Calu3 (cell line): ENCODE measurements around the gene ZSCAN21. TPM values are rescaled to one million over a fixed set of nuclear protein-coding genes. Genes with fewer than 3 reads are reported as not detected.

Experiments used
- BruUV-seq: library from RNA; stranded (reverse); fragments of 400-500 nt; replicated peaks from 2 replicates; lab custom pipeline; 2021; lab: Mats Ljungman, UMichigan
- CTCF ChIA-PET: fragments of 300-600 bp; sonication (Branson Sonifier 250); formaldehyde crosslinking; loops from one replicate; lab custom pipeline; 2022; ENCODE audit warnings: antibody characterized with exemption; lab: Charles Lee
- DNase-seq: peaks from one replicate; pipeline ENCODE4 v3.0.0; 2022
- H3K27ac Mint-ChIP-seq: one replicate; pipeline ENCODE4 v1.8.0; 2022; ENCODE audit warnings: mixed read lengths; ENCODE audit not compliant: unreplicated experiment
- H3K27me3 Mint-ChIP-seq: one replicate; pipeline ENCODE4 v1.8.0; 2022; ENCODE audit warnings: mixed read lengths; ENCODE audit not compliant: unreplicated experiment
- H3K36me3 Mint-ChIP-seq: one replicate; pipeline ENCODE4 v1.8.0; 2022; ENCODE audit warnings: mild to moderate bottlenecking, moderate library complexity, mixed read lengths; ENCODE audit not compliant: insufficient read depth, unreplicated experiment
- H3K4me1 Mint-ChIP-seq: one replicate; pipeline ENCODE4 v1.8.0; 2022; ENCODE audit warnings: mild to moderate bottlenecking, low read depth, mixed read lengths; ENCODE audit not compliant: unreplicated experiment
- H3K4me3 Mint-ChIP-seq: one replicate; pipeline ENCODE4 v1.8.0; 2022; ENCODE audit warnings: mild to moderate bottlenecking, low read depth, moderate library complexity, mixed read lengths; ENCODE audit not compliant: unreplicated experiment
- H3K9me3 Mint-ChIP-seq: one replicate; pipeline ENCODE4 v1.8.0; 2022; ENCODE audit warnings: low read depth, mixed read lengths; ENCODE audit not compliant: unreplicated experiment
- intact Hi-C: fragments of 100-400 bp; cut with micrococcal nuclease; formaldehyde crosslinking; loops from one replicate; pipeline ENCODE4 v1.10.0; 2022; ENCODE audit not compliant: unreplicated experiment
- total RNA-seq: library from RNA; stranded (reverse); gene quantifications from 2 replicates; pipeline ENCODE4 v1.2.3, GENCODE V29; 2022
- TF ChIP-seq, protein P1 (sequence below): fragments of 200-600 bp; IDR thresholded peaks from one replicate; pipeline ENCODE4 v1.8.0; 2022; ENCODE audit warnings: antibody characterized with exemption; ENCODE audit not compliant: unreplicated experiment

Gene ZSCAN21
- total RNA-seq, 1 experiment from 2014 or later, result 5.5 TPM

GRCh38 chr7:100013328-100013676, 36.3 kb upstream of the ZSCAN21 start:
- TF ChIP-seq, protein P1, sequence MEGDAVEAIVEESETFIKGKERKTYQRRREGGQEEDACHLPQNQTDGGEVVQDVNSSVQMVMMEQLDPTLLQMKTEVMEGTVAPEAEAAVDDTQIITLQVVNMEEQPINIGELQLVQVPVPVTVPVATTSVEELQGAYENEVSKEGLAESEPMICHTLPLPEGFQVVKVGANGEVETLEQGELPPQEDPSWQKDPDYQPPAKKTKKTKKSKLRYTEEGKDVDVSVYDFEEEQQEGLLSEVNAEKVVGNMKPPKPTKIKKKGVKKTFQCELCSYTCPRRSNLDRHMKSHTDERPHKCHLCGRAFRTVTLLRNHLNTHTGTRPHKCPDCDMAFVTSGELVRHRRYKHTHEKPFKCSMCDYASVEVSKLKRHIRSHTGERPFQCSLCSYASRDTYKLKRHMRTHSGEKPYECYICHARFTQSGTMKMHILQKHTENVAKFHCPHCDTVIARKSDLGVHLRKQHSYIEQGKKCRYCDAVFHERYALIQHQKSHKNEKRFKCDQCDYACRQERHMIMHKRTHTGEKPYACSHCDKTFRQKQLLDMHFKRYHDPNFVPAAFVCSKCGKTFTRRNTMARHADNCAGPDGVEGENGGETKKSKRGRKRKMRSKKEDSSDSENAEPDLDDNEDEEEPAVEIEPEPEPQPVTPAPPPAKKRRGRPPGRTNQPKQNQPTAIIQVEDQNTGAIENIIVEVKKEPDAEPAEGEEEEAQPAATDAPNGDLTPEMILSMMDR, result no peak
- Mint-ChIP-seq H3K36me3 (peaks cover 26% of the 10 kb centered on the region), H3K27me3 (no peaks in the 10 kb centered on the region), H3K9me3 (no peaks in the 10 kb centered on the region), H3K4me3 (no peak overlapping the region), H3K4me1 (peaks cover 6% of the 10 kb centered on the region), H3K27ac (no peak overlapping the region)
- no peak for DNase-seq
- CTCF ChIA-PET, result no interaction called here
- BruUV-seq, result no TSS peak
- intact Hi-C loops, result no loop called here

DNA sequence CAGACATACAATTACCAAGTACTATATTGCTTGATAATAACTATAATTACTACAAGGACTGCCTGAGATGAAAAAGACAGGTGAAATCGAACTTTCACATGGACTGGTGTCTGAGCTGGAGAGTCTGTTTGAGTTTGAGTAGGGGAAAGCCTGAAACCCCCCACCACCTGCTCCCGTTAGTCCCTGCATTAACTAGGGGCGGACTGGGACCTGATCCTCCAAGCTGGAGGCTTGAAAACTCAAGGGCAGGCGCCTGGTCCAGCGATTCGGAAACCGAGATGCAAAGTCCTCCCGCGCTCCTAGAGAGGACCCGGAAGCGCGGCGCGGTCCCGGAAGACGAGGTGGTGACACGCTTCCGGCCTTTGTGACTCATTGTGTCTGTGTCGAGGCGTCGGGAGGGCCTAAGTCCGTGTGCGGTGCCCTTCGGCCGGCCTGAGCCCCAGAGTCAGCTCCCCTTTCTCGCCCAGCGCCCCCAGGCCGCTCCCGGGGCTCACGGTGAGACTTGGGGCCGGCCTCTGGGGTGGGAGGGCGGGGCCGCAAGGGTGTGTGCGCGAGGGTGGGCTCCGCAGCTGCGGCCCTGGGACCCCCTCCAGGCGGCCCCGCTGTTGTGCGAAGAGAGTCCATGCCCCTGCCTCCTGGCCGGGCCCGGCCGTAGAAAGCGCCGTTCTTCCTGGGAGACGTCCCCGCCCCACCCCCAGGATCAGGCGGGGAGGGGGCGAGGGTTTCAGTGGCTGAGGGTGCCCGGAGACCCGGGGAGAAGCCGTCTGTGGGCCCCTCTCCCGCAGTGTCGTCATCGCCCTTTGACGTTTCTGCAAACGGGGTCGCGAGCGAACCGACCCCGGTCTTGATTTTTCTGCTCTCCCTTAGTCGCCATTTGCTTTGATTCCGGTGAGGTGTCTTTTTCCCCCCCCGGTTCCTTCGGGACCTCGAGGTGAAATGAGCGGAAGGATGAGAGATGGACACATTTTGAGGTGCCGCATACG, 34.1 kb upstream of the ZSCAN21 start, which contains the start of gene ZKSCAN1:
ZKSCAN1 (plus strand) TSS at position 365 of the 983 bp plus-strand sequence. CDS start 7,911 bp downstream, outside the sequence.
- no peaks in the 10 kb centered on the region for H3K9me3 Mint-ChIP-seq
- no TSS peak for BruUV-seq
- H3K27ac Mint-ChIP-seq, result peak within 1 kb of the TSS; percentile 76
- H3K36me3 Mint-ChIP-seq, result peaks cover 33% of the 10 kb centered on the region
- peak within 1 kb of the TSS; percentile 82 for H3K4me3 Mint-ChIP-seq
- TF ChIP-seq, protein P1, result no peak
- H3K27me3 Mint-ChIP-seq, result no peaks in the 10 kb centered on the region
- CTCF ChIA-PET, result interaction anchor here (0.6 to 2.1 kb wide), 2 partner anchors 21 to 46 kb away, joined by 4 to 5 read pairs; no protein-coding TSS in a partner anchor
- intact Hi-C loops, result no loop called here
- peaks cover 9% of the 10 kb centered on the region for H3K4me1 Mint-ChIP-seq
- peak; percentile 76 for DNase-seq

GRCh38 chr7:100016215-100016901, 33.2 kb upstream of the ZSCAN21 start:
- intact Hi-C loops, result no loop called here
- H3K4me1 Mint-ChIP-seq, result peaks cover 9% of the 10 kb centered on the region
- TF ChIP-seq, protein P1, result no peak
- no peaks in the 10 kb centered on the region for H3K27me3 Mint-ChIP-seq
- peak overlapping the region; percentile 82 for H3K4me3 Mint-ChIP-seq
- DNase-seq, result no peak
- H3K9me3 Mint-ChIP-seq, result no peaks in the 10 kb centered on the region
- BruUV-seq, result TSS peak; percentile 69
- CTCF ChIA-PET, result interaction anchor here (0.7 kb wide), 1 partner anchor 548 kb away, joined by 3 read pairs; no protein-coding TSS in a partner anchor
- H3K36me3 Mint-ChIP-seq, result peaks cover 33% of the 10 kb centered on the region
- peak overlapping the region; percentile 76 for H3K27ac Mint-ChIP-seq

GRCh38 chr7:100017300-100017699, 32.3 kb upstream of the ZSCAN21 start:
- Mint-ChIP-seq H3K9me3 (no peaks in the 10 kb centered on the region), H3K27ac (no peak overlapping the region), H3K36me3 (peaks cover 37% of the 10 kb centered on the region), H3K4me3 (no peak overlapping the region), H3K4me1 (peaks cover 9% of the 10 kb centered on the region), H3K27me3 (no peaks in the 10 kb centered on the region)
- BruUV-seq, result no TSS peak
- intact Hi-C loops, result no loop called here
- CTCF ChIA-PET, result interaction anchor here (0.7 kb wide), 1 partner anchor 549 kb away, joined by 3 read pairs; no protein-coding TSS in a partner anchor
- TF ChIP-seq, protein P1, result no peak
- DNase-seq, result no peak
